Spleen (tissue), 11 donors: ENCODE measurements around the gene HEATR3. TPM values are rescaled to one million over a fixed set of nuclear protein-coding genes. Genes with fewer than 3 reads are reported as not detected.

ENCODE experiments used
- DNase-seq: peaks from one replicate; pipeline ENCODE4 v3.0.0-alpha.2; 2020
- H3K27ac ChIP-seq, 8 donors: fragments of 200-600 bp; sonication (generic) in 7 of 8; 1 replicate in 4 of 8; 2 replicates in 4 of 8; pipeline versions ENCODE4 v1.5.0 to v1.8.0; 2016 to 2021; ENCODE audit warnings: inconsistent platforms in 4 of 8, mild to moderate bottlenecking in 4 of 8, moderate library complexity in 1 of 8
- H3K27me3 ChIP-seq, 7 donors: fragments of 200-600 bp; sonication (generic) in 6 of 7; replicated peaks in 1 of 7; 1 replicate in 4 of 7; 2 replicates in 3 of 7; pipeline versions ENCODE4 v1.5.0 to v1.8.0; 2016 to 2021; ENCODE audit warnings: inconsistent platforms in 3 of 7, mild to moderate bottlenecking in 1 of 7
- H3K36me3 ChIP-seq, 6 donors: fragments of 200-600 bp; sonication (generic) in 5 of 6; 1 replicate in 4 of 6; 2 replicates in 2 of 6; pipeline versions ENCODE4 v1.5.0 to v1.8.0; 2016 to 2021; ENCODE audit warnings: inconsistent platforms in 2 of 6
- H3K4me1 ChIP-seq, 6 donors: fragments of 200-600 bp; sonication (generic) in 5 of 6; 1 replicate in 3 of 6; 2 replicates in 3 of 6; pipeline versions ENCODE4 v1.5.0 to v1.8.0; 2016 to 2021; ENCODE audit warnings: inconsistent platforms in 3 of 6
- H3K4me3 ChIP-seq, 8 donors: fragments of 200-600 bp; sonication (generic) in 7 of 8; 1 replicate in 4 of 8; 2 replicates in 4 of 8; pipeline versions ENCODE4 v1.5.0 to v1.8.0; 2016 to 2021; ENCODE audit warnings: inconsistent platforms in 4 of 8, mild to moderate bottlenecking in 4 of 8, moderate library complexity in 2 of 8
- H3K9me3 ChIP-seq, 8 donors: fragments of 200-600 bp; sonication (generic) in 7 of 8; 1 replicate in 4 of 8; 2 replicates in 4 of 8; pipeline versions ENCODE4 v1.5.0 to v1.8.0; 2016 to 2021; ENCODE audit warnings: inconsistent platforms in 4 of 8
- CTCF ChIP-seq, 11 experiments: fragments of 200-600 bp in 7 of 11; fragments of 450-650 bp in 4 of 11; sonication (generic) in 4 of 11; IDR thresholded peaks in 8 of 11; conservative IDR thresholded peaks in 3 of 11; 1 replicate in 7 of 11; 2 replicates in 4 of 11; pipeline versions ENCODE4 v1.4.0 to v1.8.0; 2016 to 2021; ENCODE audit warnings: antibody characterized with exemption in 11 of 11, inconsistent platforms in 4 of 11, mild to moderate bottlenecking in 1 of 11
- POLR2A ChIP-seq, 3 donors: fragments of 450-650 bp; IDR thresholded peaks; one replicate each; pipeline ENCODE4 v1.5.1; 2017; ENCODE audit warnings: antibody characterized with exemption in 3 of 3, mild to moderate bottlenecking in 1 of 3
- POLR2AphosphoS5 ChIP-seq, 3 donors: sonication (generic); formaldehyde crosslinking; IDR thresholded peaks; one replicate each; pipeline ENCODE4 v1.5.1; 2017; ENCODE audit warnings: antibody characterized with exemption in 3 of 3
- WGBS, 5 donors: extraction: QIAGEN DNeasy Blood & Tissue Kit in 3 of 5; methylation state at CpG; one replicate each; pipeline versions ENCODE4 v1.1.5 to v1.1.7; 2013 to 2018; 5-methylcytosine and 5-hydroxymethylcytosine counted together
- intact Hi-C: fragments of 100-400 bp; cut with DNase I; formaldehyde crosslinking; loops from one replicate; pipeline ENCODE4 v1.15.0; 2023; ENCODE audit warnings: low total_unique reads
- polyA plus RNA-seq, 3 donors: library from polyadenylated mRNA; stranded (reverse); fragments of 200-250 nt; gene quantifications; one replicate each; pipeline ENCODE4 v1.2.1, GENCODE V29; 2013
- total RNA-seq, 7 donors: library from RNA; depleted of rRNA in 3 of 7; stranded (reverse); fragments of >200 nt in 3 of 7; fragmentation: NEBNext Ultra II Directional in 4 of 7; extraction: Animal tissue kit (Norgen Biotek cat#: 25700) in 4 of 7; gene quantifications; one replicate each; pipeline versions ENCODE4 v1.1.0 to v1.2.1, GENCODE V29; 2016 to 2021
- donor health status: healthy with polysubstance abuse.
- donor health status: DM: no; HTN: no; CAD: no; lungs with moderate emphysema.
- donor health status: DM: no; HTN: no; CAD: no.
- donor health status: Bipolar disorder and iron deficiency.
- donor health status: healthy.
- donor health status: DM: no; HTN: no; CAD: no.
- donor health status: DM: yes; HTN: yes; CAD: no.

The HEATR3 gene
- total and polyA plus RNA-seq, 10 donors: 8.3 to 40.8 (median 23.6) TPM

DNA sequence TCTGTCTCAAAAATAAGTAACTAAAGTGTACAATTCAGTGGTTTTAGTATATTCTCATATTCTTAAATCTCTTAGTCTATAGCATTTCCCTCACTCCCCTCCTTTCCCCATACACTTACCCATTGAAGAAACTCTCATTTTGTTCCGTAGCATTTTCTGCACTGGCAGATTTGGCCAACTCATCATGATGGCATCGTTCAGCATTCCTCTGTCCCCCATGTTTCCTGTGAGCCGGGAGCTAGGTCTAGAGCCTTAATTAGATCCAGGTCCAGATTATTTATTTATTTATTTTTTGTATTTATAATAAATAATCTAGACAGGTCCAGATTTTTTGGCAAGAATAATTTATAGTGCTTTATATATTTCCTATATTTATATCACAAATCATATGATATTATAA is 31.0 kb downstream of the HEATR3 start:
- Histone ChIP-seq H3K36me3 (peaks cover 0 to 92% (median 41%) of the 10 kb centered on the region in 6 donors), H3K27ac (no peak overlapping the region), H3K4me1 (no peaks in the 10 kb centered on the region), H3K9me3 (no peaks in the 10 kb centered on the region), H3K27me3 (no peaks in the 10 kb centered on the region), H3K4me3 (no peak overlapping the region)
- 80 to 97% (median 93%) methylated on average over 3 of the region's 3 CpGs for WGBS, 5 donors
- intact Hi-C loops: no loop called here
- no peak for TF ChIP-seq POLR2AphosphoS5 (IDR thresholded peaks at IDR 0.05)
- TF ChIP-seq POLR2A (IDR thresholded peaks at IDR 0.05): no peak
- no peak for TF ChIP-seq CTCF (IDR thresholded peaks at IDR 0.05 in 8 of 11, conservative IDR thresholded peaks at IDR 0.05 in 3 of 11)
- no peak for DNase-seq

GRCh38 chr16:50099957-50100648 is 34.3 kb downstream of the HEATR3 start:
- Histone ChIP-seq H3K27ac (no peak overlapping the region), H3K4me3 (no peak overlapping the region), H3K27me3 (no peaks in the 10 kb centered on the region), H3K4me1 (no peaks in the 10 kb centered on the region), H3K36me3 (peaks cover 0 to 97% (median 72%) of the 10 kb centered on the region in 6 donors), H3K9me3 (no peaks in the 10 kb centered on the region)
- intact Hi-C loops: no loop called here
- TF ChIP-seq POLR2AphosphoS5 (IDR thresholded peaks at IDR 0.05) (no peak), CTCF (IDR thresholded peaks at IDR 0.05 in 8 of 11, conservative IDR thresholded peaks at IDR 0.05 in 3 of 11) (no peak), POLR2A (IDR thresholded peaks at IDR 0.05) (no peak)
- DNase-seq: no peak
- WGBS, 5 donors: 88 to 94% (median 92%) methylated on average over 6 of the region's 6 CpGs

DNA sequence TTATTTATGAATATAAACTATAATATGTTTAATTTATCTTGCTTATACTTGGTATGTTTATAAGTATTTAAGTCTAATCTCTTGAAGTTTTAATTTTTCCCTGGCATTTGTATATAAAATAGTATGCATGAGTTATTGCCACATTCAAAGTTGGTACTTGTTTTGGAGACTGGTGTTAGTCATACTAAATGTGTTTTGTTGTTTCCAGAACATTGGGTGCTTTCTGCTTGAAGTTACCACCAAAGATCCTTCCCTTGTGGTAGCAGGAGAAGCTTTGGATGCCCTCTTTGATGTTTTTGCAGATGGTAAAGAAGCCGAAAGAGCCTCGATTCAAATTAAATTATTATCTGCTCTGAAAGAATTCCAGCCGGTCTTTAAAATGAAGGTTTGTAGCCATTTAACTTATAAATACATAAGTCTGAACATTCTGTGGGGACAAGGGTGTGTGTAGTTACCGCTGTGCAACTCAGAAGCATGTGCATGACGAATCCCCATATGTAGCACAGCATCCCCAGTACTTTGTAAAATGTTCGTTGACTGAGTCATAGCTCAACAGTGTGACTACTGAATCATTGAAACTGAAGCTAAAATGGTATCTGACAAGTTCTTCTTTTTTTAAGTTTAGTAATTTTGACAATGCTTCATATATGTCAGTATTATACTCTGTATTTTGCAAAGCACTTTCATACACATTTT is 36.4 kb downstream of the HEATR3 start:
- Histone ChIP-seq H3K36me3 (peaks cover 0 to 99% (median 70%) of the 10 kb centered on the region in 6 donors), H3K4me1 (no peaks in the 10 kb centered on the region)
- intact Hi-C loops: no loop called here

More for the DNA sequence above, 36.4 kb downstream of the HEATR3 start:
- Histone ChIP-seq H3K9me3 (no peaks in the 10 kb centered on the region), H3K27ac (no peak overlapping the region), H3K4me3 (no peak overlapping the region), H3K27me3 (no peaks in the 10 kb centered on the region)
- 77 to 89% (median 87%) methylated on average over 6 of the region's 6 CpGs for WGBS, 5 donors
- no peak for TF ChIP-seq POLR2A (IDR thresholded peaks at IDR 0.05)
- TF ChIP-seq POLR2AphosphoS5 (IDR thresholded peaks at IDR 0.05): no peak
- no peak for TF ChIP-seq CTCF (IDR thresholded peaks at IDR 0.05 in 8 of 11, conservative IDR thresholded peaks at IDR 0.05 in 3 of 11)
- no peak for DNase-seq
